ENCODE measurements around the gene AKNAD1. TPM values are rescaled to one million over a fixed set of nuclear protein-coding genes. Genes with fewer than 3 reads are reported as not detected.

AKNAD1 gene
- total RNA-seq, 1 donor from 2014 or later, result 2.6 TPM

DNA sequence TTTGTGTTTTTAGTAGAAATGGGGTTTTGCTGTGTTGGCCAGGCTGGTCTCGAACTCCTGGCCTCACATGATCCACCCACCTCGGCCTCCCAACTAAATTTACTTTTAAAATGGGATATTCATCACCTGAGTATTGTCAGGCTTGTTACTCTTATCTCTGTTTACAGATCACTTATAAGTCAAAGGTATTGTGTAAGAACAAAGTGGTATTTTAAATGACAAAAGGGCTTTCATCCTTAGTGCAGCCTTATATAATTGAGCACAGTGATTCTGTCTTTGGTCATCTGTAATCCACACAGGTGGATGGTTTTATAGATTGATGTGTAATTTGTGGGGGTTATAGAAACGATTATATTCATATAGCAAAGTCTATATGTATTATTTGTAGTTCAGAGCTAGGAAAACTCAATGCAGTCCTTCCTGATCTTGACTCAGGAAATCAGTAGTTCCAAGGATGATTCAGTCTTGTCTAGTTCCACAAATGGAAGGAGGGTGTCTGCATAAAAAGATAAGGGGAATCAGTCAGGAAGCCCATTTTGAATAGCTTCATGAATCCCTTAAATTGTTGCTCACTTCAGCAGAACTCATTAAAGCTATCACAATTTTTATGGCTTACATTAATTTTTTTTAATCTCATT lies 75.8 kb downstream of the AKNAD1 start:
- no peak for DNase-seq

DNA sequence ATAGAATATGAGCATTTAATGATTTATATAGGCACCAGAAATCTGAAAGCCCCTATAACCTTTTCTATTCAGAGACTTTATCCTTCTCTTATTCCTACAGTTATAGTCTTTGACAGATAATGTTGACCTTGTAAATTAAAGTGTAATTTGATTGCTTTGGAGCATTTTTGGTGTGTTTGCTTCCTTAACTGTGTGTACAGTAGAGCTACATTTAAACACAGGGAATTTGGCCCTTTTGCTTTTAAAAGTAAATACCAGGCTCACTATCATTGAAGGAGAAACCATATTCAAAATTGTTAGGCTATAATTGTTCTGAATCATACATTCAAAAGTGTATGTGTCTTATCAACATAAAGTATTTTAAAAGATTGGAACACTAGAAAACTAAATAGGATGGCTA lies 77.4 kb downstream of the AKNAD1 start:
- no peak for DNase-seq

DNA sequence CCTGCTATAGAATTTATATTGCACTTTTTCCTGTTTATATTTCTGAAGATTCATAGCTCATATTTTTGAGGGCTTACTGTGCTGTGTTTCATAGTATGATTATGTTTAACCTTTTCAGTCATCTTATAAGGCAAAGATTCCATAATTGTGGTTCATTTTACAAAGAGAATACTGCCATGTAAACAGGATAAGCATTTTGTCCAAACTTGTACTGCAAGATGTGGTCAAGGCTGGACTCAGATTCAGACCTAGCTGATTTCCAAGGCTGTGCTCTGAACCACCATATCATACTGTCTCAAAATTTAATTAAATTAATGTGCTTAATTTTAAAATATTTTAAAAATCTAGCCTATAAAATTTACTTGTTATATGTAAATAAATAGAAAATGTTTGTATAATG lies 79.1 kb downstream of the AKNAD1 start:
- DNase-seq, result no peak

DNA sequence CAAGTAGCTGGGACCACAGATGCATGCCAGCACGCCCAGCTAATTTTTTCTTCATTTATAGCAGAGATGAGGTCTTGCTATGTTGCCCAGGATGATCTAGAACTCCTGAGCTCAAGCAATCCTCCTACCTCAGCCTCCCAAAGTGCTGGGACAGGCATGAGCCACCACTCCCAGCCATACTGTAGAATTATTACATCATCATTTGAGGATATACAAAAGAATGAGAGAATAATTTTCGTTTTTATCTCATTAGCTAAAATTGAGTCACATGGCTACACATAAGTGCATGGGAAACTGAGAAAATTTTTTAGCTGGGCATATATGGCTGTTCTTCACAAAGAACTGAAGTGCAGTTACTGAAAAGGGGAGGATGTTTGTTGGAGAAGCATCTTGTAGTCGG lies 89.2 kb downstream of the AKNAD1 start:
- no peak for DNase-seq

DNA sequence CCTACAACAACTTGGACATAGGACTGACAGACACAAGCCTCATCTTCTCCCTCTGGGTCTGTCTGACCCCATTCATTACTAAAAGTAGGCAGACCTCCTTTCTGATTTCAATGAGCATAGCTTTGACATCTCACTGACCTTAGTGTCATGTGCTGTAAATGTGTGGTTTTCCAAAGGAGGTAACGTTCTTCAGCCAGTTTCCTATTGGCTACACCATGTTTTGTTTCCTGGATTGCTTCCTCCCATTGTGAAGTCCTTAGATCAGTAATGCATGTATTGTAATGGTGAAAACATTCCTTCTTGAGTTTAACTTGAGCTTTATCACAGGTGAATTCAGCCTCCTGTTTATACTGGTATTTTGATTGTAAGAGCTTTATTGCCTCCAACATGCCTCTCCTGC lies 89.8 kb downstream of the AKNAD1 start:
- DNase-seq, result no peak

Other genes with a start within 250 kb of the AKNAD1 start
- gene HENMT1, start 196.0 kb downstream of the AKNAD1 start, total RNA-seq, result 15.1 TPM
- 16.0 TPM for gene PRPF38B, start 164.8 kb downstream of the AKNAD1 start, total RNA-seq
- gene FNDC7, start 144.2 kb downstream of the AKNAD1 start, total RNA-seq, result not detected
- 59.8 TPM for gene STXBP3, start 110.4 kb downstream of the AKNAD1 start, total RNA-seq
- 76.5 TPM for gene GPSM2, start 19.9 kb upstream of the AKNAD1 start, total RNA-seq
- gene CLCC1, start 106.4 kb upstream of the AKNAD1 start, total RNA-seq, result 32.2 TPM
- gene WDR47, start 185.0 kb upstream of the AKNAD1 start, total RNA-seq, result 22.7 TPM
- 68.0 TPM for gene TAF13, start 218.9 kb upstream of the AKNAD1 start, total RNA-seq
- 35.2 TPM for gene TMEM167B, start 233.7 kb upstream of the AKNAD1 start, total RNA-seq

Data from tongue (tissue), 2 donors.